Measurements from ENCODE around the gene GLUD1.
"Not testable (repeated sequence)": the region's sequence is repeated elsewhere in the genome, so short reads cannot be mapped to it uniquely, and the experiment has no call there.

DNA sequence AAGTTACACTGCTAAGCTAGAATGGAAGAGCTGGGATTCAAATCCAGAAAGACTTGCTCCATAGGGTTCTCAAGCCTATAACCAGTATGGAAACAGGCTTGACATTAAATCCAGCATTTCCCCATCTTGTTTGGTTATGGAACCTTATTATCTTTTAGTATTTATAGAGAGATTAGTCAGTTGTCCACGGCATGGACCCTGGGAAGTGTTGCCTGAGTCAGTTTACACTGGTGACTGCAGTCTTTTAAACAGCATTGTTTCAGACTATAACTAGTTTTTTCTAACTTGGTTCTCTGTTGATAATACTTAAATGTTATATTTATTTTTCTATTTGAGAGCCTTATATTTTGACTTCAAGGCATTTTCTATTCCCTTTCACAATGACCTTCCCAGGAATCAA is 23.5 kb upstream of the GLUD1 start:
- TF ChIP-seq, protein P1, sequence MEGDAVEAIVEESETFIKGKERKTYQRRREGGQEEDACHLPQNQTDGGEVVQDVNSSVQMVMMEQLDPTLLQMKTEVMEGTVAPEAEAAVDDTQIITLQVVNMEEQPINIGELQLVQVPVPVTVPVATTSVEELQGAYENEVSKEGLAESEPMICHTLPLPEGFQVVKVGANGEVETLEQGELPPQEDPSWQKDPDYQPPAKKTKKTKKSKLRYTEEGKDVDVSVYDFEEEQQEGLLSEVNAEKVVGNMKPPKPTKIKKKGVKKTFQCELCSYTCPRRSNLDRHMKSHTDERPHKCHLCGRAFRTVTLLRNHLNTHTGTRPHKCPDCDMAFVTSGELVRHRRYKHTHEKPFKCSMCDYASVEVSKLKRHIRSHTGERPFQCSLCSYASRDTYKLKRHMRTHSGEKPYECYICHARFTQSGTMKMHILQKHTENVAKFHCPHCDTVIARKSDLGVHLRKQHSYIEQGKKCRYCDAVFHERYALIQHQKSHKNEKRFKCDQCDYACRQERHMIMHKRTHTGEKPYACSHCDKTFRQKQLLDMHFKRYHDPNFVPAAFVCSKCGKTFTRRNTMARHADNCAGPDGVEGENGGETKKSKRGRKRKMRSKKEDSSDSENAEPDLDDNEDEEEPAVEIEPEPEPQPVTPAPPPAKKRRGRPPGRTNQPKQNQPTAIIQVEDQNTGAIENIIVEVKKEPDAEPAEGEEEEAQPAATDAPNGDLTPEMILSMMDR (IDR thresholded peaks at IDR 0.05) = not testable (repeated sequence)
- TF ChIP-seq POLR2A, POLR2AphosphoS5, EP300 (IDR thresholded peaks at IDR 0.05): not testable (repeated sequence)
